8988T (cell line): Measurements from ENCODE around the gene PALLD.
"Not testable (repeated sequence)": the region's sequence is repeated elsewhere in the genome, so short reads cannot be mapped to it uniquely, and the experiment has no call there.

ENCODE experiments used
- DNase-seq: peaks from one replicate; pipeline ENCODE4 v3.0.0; 2011

The PALLD gene

GRCh38 chr4:168713253-168713652 lies 216.4 kb downstream of the PALLD start:
- no peak for DNase-seq

- no peak for DNase-seq
Observed at GRCh38 chr4:168715896-168716295, 219.0 kb downstream of the PALLD start.

GRCh38 chr4:168716406-168717129 lies 219.7 kb downstream of the PALLD start:
- DNase-seq = no peak

GRCh38 chr4:168717847-168718246 lies 221.0 kb downstream of the PALLD start:
- no peak for DNase-seq

- no peak for DNase-seq
Observed at GRCh38 chr4:168719725-168720124, 222.9 kb downstream of the PALLD start.

- DNase-seq = no peak
Observed at GRCh38 chr4:168720396-168720900, 223.6 kb downstream of the PALLD start.

GRCh38 chr4:168722391-168722790 lies 225.5 kb downstream of the PALLD start:
- DNase-seq = no peak

- DNase-seq = no peak
Observed at GRCh38 chr4:168723020-168723419, 226.2 kb downstream of the PALLD start.

GRCh38 chr4:168723569-168723968 lies 226.7 kb downstream of the PALLD start:
- DNase-seq = no peak

GRCh38 chr4:168724243-168724642 lies 227.4 kb downstream of the PALLD start:
- DNase-seq = no peak

- DNase-seq = no peak
Observed at GRCh38 chr4:168724686-168725411, 228.0 kb downstream of the PALLD start.

- no peak for DNase-seq
Observed at GRCh38 chr4:168725930-168726329, 229.1 kb downstream of the PALLD start.

GRCh38 chr4:168727181-168727580 lies 230.3 kb downstream of the PALLD start:
- DNase-seq = not testable (repeated sequence)

- DNase-seq = no peak
Observed at GRCh38 chr4:168731006-168731636, 234.3 kb downstream of the PALLD start.

GRCh38 chr4:168731706-168732414 lies 235.0 kb downstream of the PALLD start:
- DNase-seq = no peak

GRCh38 chr4:168732714-168733113 lies 235.9 kb downstream of the PALLD start:
- DNase-seq = no peak

GRCh38 chr4:168734703-168735678 lies 238.1 kb downstream of the PALLD start:
- DNase-seq = no peak

GRCh38 chr4:168735735-168736134 lies 238.9 kb downstream of the PALLD start:
- no peak for DNase-seq

GRCh38 chr4:168736860-168737805 lies 240.3 kb downstream of the PALLD start:
- no peak for DNase-seq

GRCh38 chr4:168737806-168738172 lies 240.9 kb downstream of the PALLD start:
- DNase-seq = no peak

- no peak for DNase-seq
Observed at GRCh38 chr4:168739886-168740285, 243.0 kb downstream of the PALLD start.
